Sciatic nerve (tissue), 2 donors: ENCODE measurements around the gene EXOC4. TPM values are rescaled to one million over a fixed set of nuclear protein-coding genes. Genes with fewer than 3 reads are reported as not detected.
A peak's percentile ranks its signal among the peaks of the same experiment; 100 is the strongest.

Experiments
- ATAC-seq: fragments of 200-7000 bp; cut with Tn5 transposase; one replicate; pipeline ENCODE4 v1.9.1; 2020; ENCODE audit warnings: mild to moderate bottlenecking, moderate library complexity
- DNase-seq: peaks from one replicate; pipeline ENCODE4 v3.0.0-alpha.2; 2020; ENCODE audit warnings: low spot score
- intact Hi-C: fragments of 100-400 bp; cut with DNase I; formaldehyde crosslinking; loops from one replicate; pipeline ENCODE4 v1.14.2; 2022
- total RNA-seq: library from RNA; stranded (reverse); fragmentation: NEBNext Ultra II Directional; extraction: Animal tissue kit (Norgen Biotek cat#: 25700); gene quantifications from one replicate; pipeline ENCODE4 v1.2.1, GENCODE V29; 2021
- donor health status: DM: no; HTN: no; CAD: no.
- donor health status: DM: no; HTN: no; CAD: no.

EXOC4 gene
- total RNA-seq, 1 donor from 2014 or later = 109 TPM

DNA sequence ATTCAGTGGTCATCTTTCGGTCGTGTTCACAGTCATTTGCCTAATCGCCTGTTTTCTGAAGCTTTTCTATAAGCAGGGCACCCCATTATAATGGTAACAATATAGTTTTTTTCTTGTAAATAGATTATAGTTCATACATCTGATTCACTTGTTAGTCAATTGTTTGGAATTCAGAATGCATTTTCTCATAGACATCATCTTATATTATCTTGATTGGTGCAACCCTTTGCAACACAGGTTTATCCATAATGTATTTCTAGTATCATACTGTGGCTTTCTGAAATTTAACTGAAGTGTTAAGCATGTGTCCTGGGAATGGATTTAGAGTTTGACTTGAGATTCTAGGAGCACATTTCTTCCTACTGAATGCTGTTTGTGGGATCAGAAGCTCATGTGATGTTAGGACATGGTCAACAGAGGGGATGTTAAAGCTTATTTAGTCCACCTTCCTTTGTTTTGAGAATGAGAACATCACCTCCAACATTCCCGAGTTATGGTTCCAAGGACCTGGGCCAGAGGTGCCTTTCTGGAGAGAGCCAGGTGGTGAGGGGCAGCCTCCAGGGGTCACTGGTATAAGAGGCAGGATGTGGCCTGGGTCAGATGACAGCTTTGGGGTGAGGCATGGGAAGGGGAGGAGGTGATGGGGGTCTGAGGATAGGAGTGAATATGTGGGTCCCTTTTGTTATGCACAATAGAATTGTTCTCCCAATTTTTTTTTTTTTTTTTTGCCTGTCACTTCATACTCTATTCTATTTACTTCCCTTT, 415.6 kb downstream of the EXOC4 start:
- DNase-seq = no peak
- ATAC-seq = no peak
- intact Hi-C loops = no loop called here

DNA sequence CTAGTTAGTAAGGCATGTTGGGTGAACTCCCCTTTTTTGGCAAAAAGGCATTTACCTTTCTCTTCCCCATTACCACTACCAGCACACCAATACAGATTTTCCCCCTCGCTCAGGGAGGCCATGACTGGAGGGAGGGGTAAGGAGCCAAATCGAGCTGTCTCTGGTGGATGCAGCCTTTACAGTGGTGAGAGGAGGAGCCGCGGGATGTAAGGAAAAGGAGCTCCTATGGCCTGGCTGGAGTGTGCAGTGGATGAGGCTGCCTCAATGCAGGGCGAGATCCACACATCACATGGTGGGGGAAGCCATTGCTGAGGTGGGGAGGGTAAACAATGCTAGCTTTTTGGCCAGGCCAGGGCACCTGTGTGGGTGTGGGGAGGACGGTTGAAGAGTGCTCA, 416.2 kb downstream of the EXOC4 start:
- ATAC-seq (no peak), DNase-seq (no peak)
- intact Hi-C loops = no loop called here

DNA sequence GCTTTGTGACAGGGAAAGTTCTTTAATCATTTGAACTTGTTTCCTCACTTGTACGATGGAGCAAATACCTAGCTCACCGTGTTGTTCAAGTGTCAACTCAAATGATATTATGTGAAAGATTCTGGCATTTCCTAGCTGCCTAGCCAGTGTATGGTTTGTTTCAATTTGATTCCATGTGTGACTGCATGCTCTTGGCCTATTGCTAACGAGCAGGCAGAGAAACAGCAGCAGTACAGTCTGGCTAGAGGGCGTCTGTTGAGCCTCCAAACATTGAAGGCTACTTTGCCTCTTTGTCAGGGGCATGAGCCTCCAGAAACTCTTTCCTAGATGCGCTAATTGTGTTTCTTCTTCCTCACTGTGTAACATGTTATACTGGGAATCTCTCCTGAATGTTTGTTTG, 417.4 kb downstream of the EXOC4 start:
- intact Hi-C loops = no loop called here
- no peak for ATAC-seq
- no peak for DNase-seq

DNA sequence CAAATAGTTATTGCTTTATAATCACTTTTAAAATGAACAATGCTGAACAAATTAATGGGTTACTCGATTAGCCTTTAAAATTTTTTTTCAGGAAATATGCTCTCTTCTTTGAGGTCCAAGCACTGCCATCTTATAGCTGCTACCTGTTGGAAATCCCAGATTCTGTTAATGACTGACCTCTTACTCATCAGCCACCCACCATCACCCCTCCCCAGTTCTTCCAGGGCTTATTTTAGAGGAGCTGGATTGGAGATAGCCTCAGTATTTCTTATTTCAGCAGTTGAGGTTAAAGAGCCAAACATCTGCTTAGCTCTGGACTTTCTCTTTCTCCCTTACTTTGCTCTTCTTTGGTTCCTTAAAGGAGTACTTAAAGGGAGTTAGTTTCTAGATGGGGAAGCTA, 420.0 kb downstream of the EXOC4 start:
- no peak for ATAC-seq
- intact Hi-C loops = no loop called here

DNA sequence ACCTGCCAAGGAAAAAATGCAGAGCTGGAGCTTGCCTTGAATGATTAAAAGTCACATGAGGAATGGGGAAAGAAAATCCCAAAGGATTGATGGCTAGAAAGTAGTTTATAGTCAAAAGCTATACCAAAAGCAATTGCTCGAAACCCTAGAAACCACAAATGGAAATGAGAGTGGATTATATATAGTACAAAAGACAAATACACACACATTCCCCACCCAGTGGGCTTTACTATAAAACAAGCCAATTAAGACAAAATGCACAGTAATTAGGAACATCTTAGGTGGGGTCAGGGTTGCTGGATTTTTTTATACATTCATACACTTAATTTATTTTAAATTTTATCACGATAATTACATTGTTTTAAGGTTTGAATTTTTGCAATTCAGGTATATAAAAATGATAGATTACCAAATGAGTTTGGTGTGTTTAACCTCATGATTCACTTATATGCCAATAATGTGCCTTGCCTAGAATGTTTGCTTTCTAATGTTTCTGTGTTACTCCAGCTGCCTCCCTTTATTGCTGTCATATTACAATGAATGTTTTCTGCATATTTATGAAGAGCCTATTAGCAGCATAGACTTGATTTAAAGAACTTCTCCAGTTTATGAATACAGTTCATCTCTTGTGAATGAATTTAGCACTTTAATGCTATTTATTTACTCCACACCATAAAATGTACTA, 421.3 kb downstream of the EXOC4 start:
- DNase-seq = no peak
- ATAC-seq = no peak
- intact Hi-C loops = no loop called here

More for the DNA sequence above, 420.0 kb downstream of the EXOC4 start:
- no peak for DNase-seq

DNA sequence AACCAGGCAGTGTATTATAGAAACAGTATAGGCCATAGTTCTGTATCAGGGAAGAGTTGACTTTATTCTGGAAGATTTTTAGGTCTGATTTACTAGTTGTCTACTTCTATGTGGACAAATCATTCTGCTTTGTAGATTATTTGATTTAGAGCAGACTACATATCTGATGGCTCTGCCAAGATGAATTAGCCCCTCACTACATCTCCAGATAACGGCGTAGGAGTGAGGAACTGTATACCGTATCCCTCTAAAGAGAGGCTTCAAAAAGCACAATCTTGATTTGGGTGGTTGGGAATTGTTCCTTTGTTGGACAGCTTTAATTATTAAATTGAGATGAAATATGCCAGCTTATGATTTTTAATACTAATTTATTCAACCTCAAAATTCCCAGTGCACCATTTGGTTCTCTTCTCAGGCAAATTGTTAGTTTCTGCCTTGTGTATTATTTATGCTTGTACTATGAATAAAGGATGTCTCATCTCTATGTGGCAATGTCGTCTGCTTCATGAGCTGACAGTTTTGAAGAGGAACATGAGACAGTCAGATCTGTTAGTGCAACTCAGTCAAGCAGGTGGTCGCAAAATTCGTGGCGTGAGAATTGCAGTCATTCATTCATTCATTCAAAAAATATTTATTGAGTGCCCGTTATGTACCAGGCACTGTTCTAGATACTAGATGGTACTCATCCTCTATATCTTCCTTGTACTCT, 422.8 kb downstream of the EXOC4 start:
- DNase-seq = no peak
- ATAC-seq = no peak
- intact Hi-C loops = no loop called here

DNA sequence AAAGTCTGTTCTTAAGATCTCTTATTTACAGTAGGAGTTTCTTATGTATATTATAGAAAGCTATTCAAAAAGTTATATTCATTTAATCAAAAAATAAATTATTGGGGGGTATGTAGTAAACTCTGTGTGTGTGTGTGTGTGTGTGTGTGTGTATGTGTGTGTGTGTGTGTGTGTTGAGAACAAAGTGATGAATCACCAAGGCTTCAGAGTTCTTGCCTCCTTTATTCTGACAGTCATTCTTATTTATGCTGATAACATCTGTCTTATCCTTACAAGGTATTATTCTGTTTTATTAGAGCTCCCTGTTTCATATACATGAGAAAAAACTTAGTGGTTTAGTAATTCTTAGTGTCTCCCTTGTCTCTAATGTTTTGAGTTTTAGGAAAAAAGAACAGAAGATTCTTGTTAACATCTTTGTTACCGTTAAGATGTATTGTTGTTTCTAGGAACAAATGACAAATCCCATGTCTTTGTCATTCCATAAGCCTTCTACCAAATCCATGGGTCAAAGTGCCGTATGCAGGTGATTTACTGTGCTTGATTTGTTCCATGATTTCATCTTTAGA, 424.0 kb downstream of the EXOC4 start:
- ATAC-seq (no peak), DNase-seq (no peak)
- intact Hi-C loops = no loop called here

DNA sequence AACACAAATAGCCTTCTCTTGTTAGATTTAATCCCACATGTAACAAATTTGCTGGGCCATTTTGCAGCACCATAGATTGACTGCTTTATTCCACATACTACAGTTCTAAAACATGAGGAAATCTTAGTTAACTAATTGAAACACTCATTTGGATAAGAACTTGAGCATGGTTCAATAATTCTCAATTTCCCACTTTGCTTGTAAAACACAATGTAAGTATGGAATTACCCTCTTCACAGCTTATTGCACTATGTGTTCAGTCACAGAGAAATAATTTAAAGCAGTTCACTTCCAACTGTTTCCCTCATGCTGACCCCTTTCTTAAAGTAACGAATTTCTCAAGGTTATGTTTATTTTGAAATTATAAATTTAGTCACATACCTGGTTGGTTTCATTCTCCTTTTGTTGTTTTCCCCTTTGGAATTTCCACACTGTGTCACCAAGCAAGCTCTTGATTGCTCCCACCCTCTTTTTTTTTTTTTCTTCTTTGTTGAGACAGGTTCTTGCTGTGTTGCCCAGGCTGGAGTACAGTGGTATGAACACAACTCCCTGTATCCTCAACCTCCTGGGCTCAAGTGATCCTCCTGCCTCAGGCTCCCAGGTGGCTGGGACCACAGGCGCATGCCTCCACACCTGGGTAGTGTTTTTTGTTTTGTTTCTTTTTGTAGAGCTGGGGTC, 425.4 kb downstream of the EXOC4 start:
- ATAC-seq (no peak), DNase-seq (no peak)
- intact Hi-C loops = no loop called here

DNA sequence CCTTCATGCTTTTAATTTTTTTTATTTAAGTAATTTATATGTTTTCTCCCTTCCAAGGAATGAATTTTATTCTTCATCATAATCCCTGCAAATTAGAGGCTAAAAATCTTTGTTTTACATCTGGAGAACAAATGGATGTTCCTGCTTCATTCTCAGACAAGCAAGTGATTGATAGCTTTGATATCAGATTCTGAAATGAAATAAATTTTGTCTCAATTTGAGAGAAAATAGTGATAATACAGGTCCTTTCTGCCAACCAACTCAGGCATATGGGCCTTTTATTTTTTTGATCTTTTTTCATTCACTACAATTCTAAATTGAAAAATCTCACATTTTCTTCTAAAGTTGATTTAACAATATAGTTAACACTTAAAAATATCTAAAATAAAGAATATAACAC, 427.1 kb downstream of the EXOC4 start:
- no peak for ATAC-seq
- no peak for DNase-seq
- intact Hi-C loops = no loop called here

DNA sequence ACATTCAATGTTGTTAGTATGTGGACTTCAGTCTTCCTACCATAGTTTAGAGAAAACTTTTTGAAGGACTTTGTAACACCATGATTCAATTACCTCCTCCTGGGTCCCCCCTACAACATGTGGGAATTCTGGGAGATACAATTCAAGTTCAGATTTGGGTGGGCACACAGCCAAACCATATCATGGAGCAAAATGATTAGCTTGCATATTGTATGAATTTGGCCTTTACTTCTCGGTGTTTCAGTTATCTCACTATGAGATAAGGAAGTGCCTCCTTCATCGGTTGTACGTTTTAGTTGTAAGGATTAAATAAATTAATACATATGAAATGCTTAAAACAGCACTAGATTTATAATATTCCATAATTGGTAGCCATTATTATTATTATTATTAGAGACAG, 428.7 kb downstream of the EXOC4 start:
- DNase-seq (no peak), ATAC-seq (no peak)
- intact Hi-C loops = no loop called here

DNA sequence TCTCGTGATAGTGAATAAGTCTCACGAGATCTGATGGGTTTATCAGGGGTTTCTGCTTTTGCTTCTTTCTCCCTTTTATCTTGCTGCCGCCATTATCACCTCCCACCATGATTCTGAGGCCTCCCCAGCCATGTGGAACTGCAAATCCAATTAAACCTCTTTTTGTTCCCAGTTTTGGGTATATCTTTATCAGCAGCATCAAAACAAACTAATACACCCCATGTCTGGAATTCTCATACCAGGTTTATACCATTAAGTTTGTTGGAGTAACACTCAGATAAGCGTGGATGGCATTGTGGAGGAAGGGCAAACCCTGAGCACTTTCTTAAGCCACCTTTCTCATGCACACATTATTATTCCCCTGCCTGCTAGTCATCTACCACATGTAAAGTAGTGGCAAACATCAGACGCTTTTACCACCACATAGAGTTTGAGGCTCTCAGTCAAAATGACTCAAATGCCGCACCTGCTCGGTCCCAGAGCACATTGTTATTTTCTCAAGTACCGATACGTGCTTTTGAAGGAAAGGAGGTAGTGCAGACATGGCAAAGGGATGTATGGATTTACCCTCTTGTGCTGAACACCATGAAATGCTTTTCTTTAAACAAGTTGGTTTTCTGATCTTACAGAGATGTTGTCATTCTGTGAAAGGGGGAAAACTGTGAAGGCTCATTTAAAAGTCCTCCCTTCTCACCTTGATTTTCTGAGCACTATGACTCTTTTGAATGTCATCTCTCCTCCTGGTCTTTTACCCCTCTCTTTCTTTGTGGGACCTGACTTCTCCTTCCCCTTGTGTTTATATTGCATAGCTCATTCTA, 429.7 kb downstream of the EXOC4 start:
- DNase-seq (no peak), ATAC-seq (no peak)
- intact Hi-C loops = no loop called here

DNA sequence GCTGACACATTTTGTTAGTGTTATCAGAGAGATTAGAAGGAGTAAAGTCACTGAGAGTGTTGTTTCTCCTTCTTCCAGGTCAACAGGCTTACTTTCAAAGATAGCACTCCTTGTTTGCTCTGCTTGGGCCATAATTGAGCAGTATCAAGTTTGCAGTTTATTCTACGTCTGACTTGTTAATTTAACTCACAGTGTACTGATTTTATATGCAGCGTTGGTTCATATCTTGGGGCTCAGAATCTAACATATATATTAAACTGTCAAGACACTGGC, 430.2 kb downstream of the EXOC4 start:
- DNase-seq (no peak), ATAC-seq (no peak)
- intact Hi-C loops = no loop called here

DNA sequence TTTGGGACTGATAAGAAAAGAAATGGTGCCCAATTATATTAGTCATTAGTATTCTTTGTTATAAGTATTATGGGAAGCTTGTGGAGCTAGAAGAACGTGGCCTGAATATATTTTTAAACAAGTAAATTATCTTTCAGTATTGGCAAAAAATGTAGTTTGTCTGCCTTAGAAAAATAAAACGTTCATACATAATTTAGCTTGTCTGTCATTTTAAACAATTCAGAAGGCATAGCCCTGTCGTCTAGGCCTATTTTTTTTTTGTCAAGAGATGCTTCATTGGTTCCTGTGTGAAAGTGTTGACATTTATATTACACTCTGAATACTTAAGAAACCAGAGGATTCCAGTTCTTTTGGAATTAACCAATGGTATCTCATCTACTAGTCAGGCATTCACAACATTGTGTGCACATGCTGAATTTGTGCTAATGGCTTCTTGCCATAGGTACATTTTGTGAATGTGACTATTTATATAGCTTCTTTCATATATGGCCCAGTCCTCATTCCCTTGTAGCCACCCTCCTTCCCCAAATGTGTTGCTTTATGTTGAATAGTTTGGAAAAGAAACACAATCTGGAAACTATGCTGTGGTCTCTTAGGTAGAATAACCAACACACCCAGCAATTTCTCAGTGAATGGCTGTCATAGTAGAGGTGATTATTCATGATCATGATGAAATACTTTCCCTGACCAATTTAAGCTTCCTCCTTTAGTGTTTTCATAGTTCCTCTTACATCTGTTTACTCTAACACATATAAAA, 435.8 kb downstream of the EXOC4 start:
- DNase-seq = no peak
- no peak for ATAC-seq
- intact Hi-C loops = no loop called here

DNA sequence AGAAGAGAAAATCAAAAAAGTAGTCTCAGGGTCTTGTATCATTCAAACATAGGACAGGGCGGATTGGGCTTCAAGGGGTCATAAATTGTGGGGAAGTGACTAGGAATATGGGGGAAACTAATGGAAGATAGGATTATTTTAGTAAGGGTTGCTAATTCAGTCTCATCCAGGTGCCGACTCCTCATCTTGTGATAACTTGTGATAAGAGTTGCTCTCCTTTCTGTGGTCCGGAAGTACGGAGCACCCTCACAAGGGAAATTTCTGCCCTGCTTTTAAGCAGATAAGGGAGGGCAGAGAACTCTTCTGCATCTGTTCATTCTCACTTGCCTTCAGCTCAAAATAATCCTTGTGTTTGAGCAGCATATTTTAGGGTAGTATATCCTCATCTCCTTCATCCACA, 437.9 kb downstream of the EXOC4 start:
- ATAC-seq (no peak), DNase-seq (no peak)
- intact Hi-C loops = no loop called here

DNA sequence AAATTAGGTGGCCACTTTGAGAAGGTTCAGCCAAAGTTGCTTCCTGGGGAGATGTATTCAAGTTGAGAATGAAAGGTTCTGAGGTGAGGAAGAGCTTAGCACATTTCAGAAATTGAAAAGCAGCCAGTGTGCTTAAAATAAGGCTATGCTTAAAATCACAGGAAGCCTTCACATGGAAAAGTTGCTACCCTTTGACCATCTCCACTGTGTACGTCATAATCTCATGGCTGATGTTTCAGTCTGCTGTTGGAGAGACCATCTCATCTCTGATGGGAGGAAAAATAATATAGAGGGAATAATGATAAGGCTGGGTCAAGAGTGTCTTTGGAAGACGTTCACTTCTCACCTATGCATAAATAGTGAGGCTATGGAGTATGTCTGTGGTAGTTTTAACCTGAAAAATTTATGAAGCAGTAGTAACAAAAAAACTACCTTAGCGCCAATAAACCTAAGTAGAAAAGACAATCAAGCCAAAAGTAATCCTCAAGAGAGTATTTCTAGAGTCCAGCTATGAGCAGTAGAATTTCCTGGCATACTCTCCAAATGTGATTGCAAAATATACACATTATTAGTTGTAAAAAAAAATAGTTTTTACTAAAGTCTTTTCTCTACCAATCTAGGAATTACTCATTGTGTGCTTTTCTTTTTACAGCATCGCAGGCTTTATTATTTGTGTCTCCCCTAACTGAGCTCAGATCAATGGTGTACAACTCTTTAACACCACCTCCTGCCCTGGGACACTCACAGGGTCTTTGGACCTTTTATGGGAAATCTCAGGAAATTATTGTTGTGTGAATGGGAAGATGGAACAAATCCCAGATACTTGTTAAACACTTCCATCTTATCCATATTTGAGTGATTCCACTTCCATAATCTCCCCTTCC, 439.1 kb downstream of the EXOC4 start:
- DNase-seq = no peak
- ATAC-seq = peak; percentile 87
- intact Hi-C loops = no loop called here

DNA sequence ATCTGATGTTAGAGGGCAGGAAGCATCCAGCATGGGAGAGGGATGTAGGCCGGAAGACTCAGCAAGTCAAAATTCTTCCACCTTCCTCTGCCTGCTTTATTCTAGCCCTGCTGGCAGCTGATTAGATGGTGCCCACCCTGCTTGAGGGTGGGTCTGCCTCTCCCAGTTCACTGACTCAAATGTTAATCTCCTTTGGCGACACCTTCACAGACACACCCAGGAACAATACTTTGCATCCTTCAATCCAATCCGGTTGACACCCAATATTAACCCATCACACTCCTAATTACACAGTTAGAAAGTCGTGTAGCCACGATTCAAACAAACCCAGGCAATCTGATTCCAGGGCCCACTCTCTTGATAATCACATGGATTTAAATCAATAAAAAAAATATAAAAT, 440.4 kb downstream of the EXOC4 start:
- no peak for ATAC-seq
- intact Hi-C loops = no loop called here
- no peak for DNase-seq

DNA sequence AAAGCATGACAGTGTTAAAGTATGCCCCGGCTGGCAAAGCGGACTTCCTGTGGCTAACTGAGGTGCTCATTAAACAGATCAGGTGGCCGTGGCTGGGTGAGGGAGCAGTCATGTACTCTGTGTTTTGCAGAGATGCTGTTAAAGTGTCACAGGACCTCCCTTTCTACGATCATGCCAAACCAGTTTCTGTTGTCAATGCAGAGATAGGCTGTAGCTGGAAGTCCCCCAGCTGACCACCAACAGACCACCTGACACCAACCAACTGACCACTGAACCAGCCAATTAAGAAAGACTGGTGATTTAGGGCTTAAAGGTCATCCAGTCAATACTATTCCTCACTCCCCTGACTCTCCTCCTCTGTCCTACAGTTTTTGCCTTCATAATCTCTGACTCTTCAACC, 443.2 kb downstream of the EXOC4 start:
- intact Hi-C loops = no loop called here
- ATAC-seq (no peak), DNase-seq (no peak)
